SW480 (cell line): Measurements from ENCODE around the gene GALNT10.

Experiments
- DNase-seq: peaks from one replicate; pipeline ENCODE4 v3.0.0-alpha.2; 2016; ENCODE audit warnings: low spot score

GALNT10 gene

GRCh38 chr5:154406826-154407225 is 216.3 kb downstream of the GALNT10 start:
- DNase-seq = no peak

GRCh38 chr5:154408811-154409210 is 218.3 kb downstream of the GALNT10 start:
- no peak for DNase-seq

GRCh38 chr5:154409230-154409840 is 218.8 kb downstream of the GALNT10 start:
- DNase-seq = no peak

GRCh38 chr5:154410008-154410407 is 219.5 kb downstream of the GALNT10 start:
- no peak for DNase-seq

- no peak for DNase-seq
Measured at GRCh38 chr5:154410786-154411185, 220.3 kb downstream of the GALNT10 start.

GRCh38 chr5:154411338-154411737 is 220.8 kb downstream of the GALNT10 start:
- DNase-seq = no peak

- no peak for DNase-seq
Measured at GRCh38 chr5:154412316-154412715, 221.8 kb downstream of the GALNT10 start.

GRCh38 chr5:154412925-154413324 is 222.4 kb downstream of the GALNT10 start:
- DNase-seq = no peak

- no peak for DNase-seq
Measured at GRCh38 chr5:154415114-154415513, 224.6 kb downstream of the GALNT10 start.

- no peak for DNase-seq
Measured at GRCh38 chr5:154418344-154418820, 227.8 kb downstream of the GALNT10 start.

GRCh38 chr5:154419236-154419635 is 228.7 kb downstream of the GALNT10 start:
- DNase-seq = no peak

- DNase-seq = no peak
Measured at GRCh38 chr5:154421868-154422267, 231.3 kb downstream of the GALNT10 start.

GRCh38 chr5:154422298-154422697 is 231.8 kb downstream of the GALNT10 start:
- no peak for DNase-seq

- DNase-seq = no peak
Measured at GRCh38 chr5:154428208-154428607, 237.7 kb downstream of the GALNT10 start.

GRCh38 chr5:154429341-154429740 is 238.8 kb downstream of the GALNT10 start:
- no peak for DNase-seq

- no peak for DNase-seq
Measured at GRCh38 chr5:154430466-154430865, 239.9 kb downstream of the GALNT10 start.

- DNase-seq = no peak
Measured at GRCh38 chr5:154430961-154431630, 240.6 kb downstream of the GALNT10 start.

- DNase-seq = no peak
Measured at GRCh38 chr5:154435226-154435625, 244.7 kb downstream of the GALNT10 start.

- no peak for DNase-seq
Measured at GRCh38 chr5:154437281-154437965, 246.9 kb downstream of the GALNT10 start.

- no peak for DNase-seq
Measured at GRCh38 chr5:154440540-154440939, 250.0 kb downstream of the GALNT10 start.

GRCh38 chr5:154442801-154443200 is 252.3 kb downstream of the GALNT10 start:
- DNase-seq = no peak

GRCh38 chr5:154444556-154445421 is 254.3 kb downstream of the GALNT10 start:
- peak; percentile 45 for DNase-seq
